GM19372 (cell line): ENCODE measurements around the gene UFSP1.
"Not testable (repeated sequence)": the region's sequence is repeated elsewhere in the genome, so short reads cannot be mapped to it uniquely, and the experiment has no call there.

Source experiments
- ATAC-seq: cut with Tn5 transposase; IDR thresholded peaks from one replicate; pipeline ENCODE4 v1.9.1; 2021; ENCODE audit warnings: mild to moderate bottlenecking, low read depth, moderate library complexity; ENCODE audit not compliant: unreplicated experiment

The UFSP1 gene

GRCh38 chr7:100863406-100863950 lies 26.0 kb downstream of the UFSP1 start:
- ATAC-seq = no peak

- ATAC-seq = no peak
Measured at GRCh38 chr7:100861616-100861985, 27.9 kb downstream of the UFSP1 start.

- no peak for ATAC-seq
Measured at GRCh38 chr7:100860702-100861615, 28.6 kb downstream of the UFSP1 start.

GRCh38 chr7:100859856-100860255 lies 29.7 kb downstream of the UFSP1 start:
- no peak for ATAC-seq

GRCh38 chr7:100856871-100857282 lies 32.6 kb downstream of the UFSP1 start:
- no peak for ATAC-seq

- no peak for ATAC-seq
Measured at GRCh38 chr7:100855515-100855914, 34.0 kb downstream of the UFSP1 start.

GRCh38 chr7:100854899-100855298 lies 34.6 kb downstream of the UFSP1 start:
- ATAC-seq = not testable (repeated sequence)

GRCh38 chr7:100854146-100854895 lies 35.2 kb downstream of the UFSP1 start:
- no peak for ATAC-seq

- peak; percentile 88 for ATAC-seq
Measured at GRCh38 chr7:100852048-100852872, 37.3 kb downstream of the UFSP1 start, which contains the start of gene SLC12A9. TSS of gene SLC12A9 (plus strand) at chr7:100852713. CDS start at chr7:100854198, 1,485 bp downstream.

GRCh38 chr7:100847360-100847759 lies 42.2 kb downstream of the UFSP1 start:
- ATAC-seq = no peak

GRCh38 chr7:100840470-100841100 lies 48.9 kb downstream of the UFSP1 start:
- no peak for ATAC-seq

GRCh38 chr7:100839361-100839760 lies 50.2 kb downstream of the UFSP1 start:
- no peak for ATAC-seq
